Measurements from ENCODE around the gene CLASP2. TPM values are rescaled to one million over a fixed set of nuclear protein-coding genes. Genes with fewer than 3 reads are reported as not detected.

The CLASP2 gene
- total RNA-seq, 4 donors from 2014 or later, result 37.6 to 55.2 (median 44.6) TPM

GRCh38 chr3:33645060-33645647, 72.9 kb downstream of the CLASP2 start:
- peak overlapping the region in 2 of 4 donors; percentile 32 to 38 for H3K4me3 ChIP-seq
- DNase-seq, result no peak
- no peak for ATAC-seq
- in situ Hi-C loops (cut with MboI; ENCODE audit: low sequenced_read_pairs in 4 of 4), result no loop called here
- H3K4me1 ChIP-seq, result peaks cover 4 to 13% of the 10 kb centered on the region in 2 donors
- intact Hi-C loops (cut with DNase I; ENCODE audit: low total_unique reads), result no loop called here
- H3K9me3 ChIP-seq, result no peaks in the 10 kb centered on the region
- peaks cover 0 to 5% of the 10 kb centered on the region in 2 donors for H3K36me3 ChIP-seq
- H3K27ac ChIP-seq, result no peak overlapping the region
- H3K27me3 ChIP-seq, result no peaks in the 10 kb centered on the region
- no peak for TF ChIP-seq POLR2A (IDR thresholded peaks at IDR 0.05)
- TF ChIP-seq CTCF (IDR thresholded peaks at IDR 0.05 in 4 of 5, conservative IDR thresholded peaks at IDR 0.05 in 1 of 5), result no peak

- DNase-seq (no peak), ATAC-seq (no peak)
- H3K36me3 ChIP-seq, result peaks cover 0 to 5% of the 10 kb centered on the region in 2 donors
- no peak overlapping the region for H3K27ac ChIP-seq
- H3K4me1 ChIP-seq, result peaks cover 4 to 11% of the 10 kb centered on the region in 2 donors
- no peak overlapping the region for H3K4me3 ChIP-seq
- no peak for TF ChIP-seq POLR2A (IDR thresholded peaks at IDR 0.05)
- in situ Hi-C loops (cut with MboI; ENCODE audit: low sequenced_read_pairs in 4 of 4), result no loop called here
- H3K27me3 ChIP-seq, result no peaks in the 10 kb centered on the region
- intact Hi-C loops (cut with DNase I; ENCODE audit: low total_unique reads), result no loop called here
- H3K9me3 ChIP-seq, result no peaks in the 10 kb centered on the region
These were observed 73.5 kb downstream of the CLASP2 start for GRCh38 chr3:33644582-33644981.

GRCh38 chr3:33642806-33643205, 75.2 kb downstream of the CLASP2 start:
- Histone ChIP-seq H3K4me1 (peaks cover 4% of the 10 kb centered on the region in 2 donors), H3K27me3 (no peaks in the 10 kb centered on the region), H3K4me3 (no peak overlapping the region), H3K36me3 (peaks cover 0 to 5% of the 10 kb centered on the region in 2 donors), H3K27ac (no peak overlapping the region), H3K9me3 (no peaks in the 10 kb centered on the region)
- in situ Hi-C loops (cut with MboI; ENCODE audit: low sequenced_read_pairs in 4 of 4), result no loop called here
- intact Hi-C loops (cut with DNase I; ENCODE audit: low total_unique reads), result no loop called here
- ATAC-seq, result no peak
- TF ChIP-seq POLR2A (IDR thresholded peaks at IDR 0.05) (no peak), CTCF (IDR thresholded peaks at IDR 0.05 in 4 of 5, conservative IDR thresholded peaks at IDR 0.05 in 1 of 5) (no peak)
- no peak for DNase-seq

GRCh38 chr3:33639889-33640288, 78.2 kb downstream of the CLASP2 start:
- Histone ChIP-seq H3K36me3 (no peaks in the 10 kb centered on the region), H3K27me3 (no peaks in the 10 kb centered on the region), H3K27ac (no peak overlapping the region), H3K4me3 (no peak overlapping the region), H3K4me1 (no peaks in the 10 kb centered on the region), H3K9me3 (no peaks in the 10 kb centered on the region)
- DNase-seq (no peak), ATAC-seq (no peak)
- no peak for TF ChIP-seq CTCF (IDR thresholded peaks at IDR 0.05 in 4 of 5, conservative IDR thresholded peaks at IDR 0.05 in 1 of 5)
- TF ChIP-seq POLR2A (IDR thresholded peaks at IDR 0.05), result no peak
- in situ Hi-C loops (cut with MboI; ENCODE audit: low sequenced_read_pairs in 4 of 4) (loop anchor here (5.0 to 10.0 kb wide), 4 partner anchors 75 to 147 kb away; partner anchors contain the start of gene CLASP2 (in 1 of the 4)), intact Hi-C loops (cut with DNase I; ENCODE audit: low total_unique reads) (loop anchor here (1.0 kb wide), 1 partner anchor 147 kb away; no protein-coding TSS in a partner anchor)

- Histone ChIP-seq H3K4me1 (no peaks in the 10 kb centered on the region), H3K36me3 (no peaks in the 10 kb centered on the region), H3K4me3 (no peak overlapping the region), H3K27me3 (no peaks in the 10 kb centered on the region), H3K9me3 (no peaks in the 10 kb centered on the region), H3K27ac (no peak overlapping the region)
- intact Hi-C loops (cut with DNase I; ENCODE audit: low total_unique reads), result no loop called here
- DNase-seq (no peak), ATAC-seq (no peak)
- in situ Hi-C loops (cut with MboI; ENCODE audit: low sequenced_read_pairs in 4 of 4), result loop anchor here (5.0 to 10.0 kb wide), 4 partner anchors 77 to 150 kb away; partner anchors contain the start of gene CLASP2 (in 1 of the 4)
- TF ChIP-seq POLR2A (IDR thresholded peaks at IDR 0.05), result no peak
- TF ChIP-seq CTCF (IDR thresholded peaks at IDR 0.05 in 4 of 5, conservative IDR thresholded peaks at IDR 0.05 in 1 of 5), result no peak
These were observed 80.6 kb downstream of the CLASP2 start for GRCh38 chr3:33637482-33637881.
